Suprapubic skin (tissue), 3 donors: ENCODE data around the gene ABI3BP.

Experiments used
- EP300 ChIP-seq: sonication (generic); formaldehyde crosslinking; IDR thresholded peaks from one replicate; pipeline ENCODE4 v1.6.1; 2017; ENCODE audit warnings: antibody characterized with exemption
- POLR2A ChIP-seq, 2 donors: fragments of 450-650 bp; IDR thresholded peaks; one replicate each; pipeline ENCODE4 v1.6.1; 2017; ENCODE audit warnings: antibody characterized with exemption in 2 of 2, mild to moderate bottlenecking in 2 of 2, moderate library complexity in 2 of 2
- TF ChIP-seq, protein P1 (sequence below), 2 donors: fragments of 200-600 bp in 1 of 2; fragments of 450-650 bp in 1 of 2; sonication (generic) in 1 of 2; IDR thresholded peaks; one replicate each; pipeline ENCODE4 v1.5.1; 2016 to 2019; ENCODE audit warnings: antibody characterized with exemption in 2 of 2, mild to moderate bottlenecking in 1 of 2, moderate library complexity in 1 of 2

DNA sequence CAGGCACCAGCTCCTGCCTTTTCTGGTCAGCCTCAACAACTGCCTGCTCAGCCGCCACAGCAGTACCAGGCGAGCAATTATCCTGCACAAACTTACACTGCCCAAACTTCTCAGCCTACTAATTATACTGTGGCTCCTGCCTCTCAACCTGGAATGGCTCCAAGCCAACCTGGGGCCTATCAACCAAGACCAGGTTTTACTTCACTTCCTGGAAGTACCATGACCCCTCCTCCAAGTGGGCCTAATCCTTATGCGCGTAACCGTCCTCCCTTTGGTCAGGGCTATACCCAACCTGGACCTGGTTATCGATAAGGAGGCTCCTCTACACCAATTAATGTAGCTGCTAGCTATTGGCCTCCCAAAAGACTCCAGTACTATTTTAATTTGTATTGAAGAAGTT is 245.0 kb downstream of the ABI3BP start:
- TF ChIP-seq, protein P1, sequence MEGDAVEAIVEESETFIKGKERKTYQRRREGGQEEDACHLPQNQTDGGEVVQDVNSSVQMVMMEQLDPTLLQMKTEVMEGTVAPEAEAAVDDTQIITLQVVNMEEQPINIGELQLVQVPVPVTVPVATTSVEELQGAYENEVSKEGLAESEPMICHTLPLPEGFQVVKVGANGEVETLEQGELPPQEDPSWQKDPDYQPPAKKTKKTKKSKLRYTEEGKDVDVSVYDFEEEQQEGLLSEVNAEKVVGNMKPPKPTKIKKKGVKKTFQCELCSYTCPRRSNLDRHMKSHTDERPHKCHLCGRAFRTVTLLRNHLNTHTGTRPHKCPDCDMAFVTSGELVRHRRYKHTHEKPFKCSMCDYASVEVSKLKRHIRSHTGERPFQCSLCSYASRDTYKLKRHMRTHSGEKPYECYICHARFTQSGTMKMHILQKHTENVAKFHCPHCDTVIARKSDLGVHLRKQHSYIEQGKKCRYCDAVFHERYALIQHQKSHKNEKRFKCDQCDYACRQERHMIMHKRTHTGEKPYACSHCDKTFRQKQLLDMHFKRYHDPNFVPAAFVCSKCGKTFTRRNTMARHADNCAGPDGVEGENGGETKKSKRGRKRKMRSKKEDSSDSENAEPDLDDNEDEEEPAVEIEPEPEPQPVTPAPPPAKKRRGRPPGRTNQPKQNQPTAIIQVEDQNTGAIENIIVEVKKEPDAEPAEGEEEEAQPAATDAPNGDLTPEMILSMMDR (IDR thresholded peaks at IDR 0.05): no peak
- TF ChIP-seq POLR2A (IDR thresholded peaks at IDR 0.05): no peak
- TF ChIP-seq EP300: no peak
